ENCODE results near the gene GBA2.

Gene GBA2

GRCh38 chr9:35748858-35749514 lies at the start of gene GBA2, which contains the start of gene RGP1:
TSS of gene GBA2 (minus strand) at chr9:35749228. CDS start at chr9:35748704, 524 bp downstream.
TSS of gene RGP1 (plus strand) at chr9:35749287. CDS start at chr9:35749756, 469 bp downstream.
- DNase-seq (ENCODE audit: low read depth): no peak

DNA sequence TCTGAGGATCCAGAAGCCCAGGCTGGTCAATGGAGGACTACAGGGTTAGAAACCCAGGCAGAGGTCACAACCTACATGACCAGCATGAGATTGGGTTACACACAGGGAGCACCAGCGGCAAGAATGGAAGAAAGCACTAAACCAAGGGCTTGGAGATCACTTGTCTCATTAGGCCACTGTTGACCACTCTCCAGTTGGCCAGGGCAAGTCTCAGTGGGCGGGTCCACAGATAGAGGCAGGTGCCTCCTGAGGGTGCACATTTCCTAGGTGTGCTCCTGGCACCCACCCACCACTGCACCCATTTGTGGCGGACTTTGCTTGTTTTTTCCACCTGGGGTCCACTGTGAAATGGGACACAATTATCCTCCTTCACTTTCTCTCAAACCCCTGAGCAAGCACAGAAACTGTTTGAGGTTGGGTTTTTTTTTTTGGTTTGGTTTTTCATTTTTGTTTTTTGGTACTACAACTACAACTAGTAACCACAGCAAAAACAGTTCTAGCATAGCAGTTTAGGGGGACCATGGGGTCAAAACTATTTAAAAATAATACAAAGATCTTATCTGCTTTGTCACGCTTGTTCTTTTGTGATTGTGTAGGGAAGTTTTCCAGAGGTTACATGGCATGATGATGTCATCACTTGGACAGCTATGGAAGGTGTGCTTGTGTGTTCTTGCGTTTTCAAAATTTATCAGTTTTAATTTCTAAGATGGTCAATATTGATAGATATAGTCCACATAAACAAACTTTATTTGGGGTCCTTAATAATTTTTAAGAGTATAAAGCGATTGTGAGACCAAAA lies 48.5 kb upstream of the GBA2 start:
- no peak for DNase-seq (ENCODE audit: low read depth)

DNA sequence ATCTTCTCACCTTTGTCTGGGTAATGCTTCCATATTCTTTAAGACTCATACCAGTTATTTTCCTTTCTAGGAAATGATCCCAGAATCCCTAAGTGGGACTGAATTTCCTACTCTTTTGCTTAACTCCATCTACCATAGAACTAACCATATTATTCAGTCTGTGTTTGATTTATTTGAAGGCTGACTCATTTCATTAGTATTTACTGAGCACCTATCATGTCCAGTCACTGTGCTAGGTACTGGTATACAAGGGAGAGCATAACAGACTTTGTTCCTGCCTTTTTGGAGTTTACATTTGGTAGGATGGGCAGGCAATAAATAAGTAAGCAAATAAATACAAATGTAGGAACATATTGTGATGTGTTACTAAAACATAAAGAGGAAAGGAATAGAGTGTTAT lies 46.7 kb upstream of the GBA2 start:
- no peak for DNase-seq (ENCODE audit: low read depth)

DNA sequence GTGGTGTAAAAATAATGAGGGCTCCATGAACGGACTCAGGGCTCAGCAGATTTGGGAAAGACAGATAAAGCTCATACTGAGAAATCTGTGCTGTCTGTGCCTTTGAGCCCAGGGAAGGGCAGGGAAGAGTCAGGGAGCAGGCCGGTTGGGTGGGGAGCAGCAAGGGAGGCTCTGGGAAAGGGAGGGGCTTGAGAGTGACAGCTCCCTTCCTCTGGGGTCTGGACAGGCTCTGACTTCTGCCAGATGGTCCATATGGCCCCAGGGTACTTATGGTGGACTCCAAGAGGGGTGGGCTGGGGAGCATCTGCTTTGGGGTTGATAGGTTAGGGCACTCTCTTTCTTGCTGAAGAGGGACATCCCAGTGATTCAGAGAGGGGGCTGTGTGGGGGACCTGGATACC lies 44.4 kb upstream of the GBA2 start:
- DNase-seq (ENCODE audit: low read depth): no peak

DNA sequence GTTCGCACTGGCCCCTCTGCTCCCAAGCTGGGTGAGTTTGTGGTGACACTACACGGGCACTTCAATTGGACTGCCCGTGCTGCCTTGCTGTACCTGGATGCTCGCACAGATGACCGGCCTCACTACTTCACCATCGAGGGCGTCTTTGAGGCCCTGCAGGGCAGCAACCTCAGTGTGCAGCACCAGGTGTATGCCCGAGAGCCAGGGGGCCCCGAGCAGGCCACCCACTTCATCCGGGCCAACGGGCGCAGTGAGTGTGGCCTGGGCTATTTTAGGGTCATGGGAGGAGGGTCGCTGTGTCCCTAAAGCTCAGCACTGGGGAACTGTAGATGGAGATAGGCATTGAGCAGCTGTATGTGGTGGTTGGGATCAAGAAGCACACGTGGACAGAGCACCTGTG lies 43.8 kb upstream of the GBA2 start:
- no peak for DNase-seq (ENCODE audit: low read depth)

- no peak for DNase-seq (ENCODE audit: low read depth)
Measured at GRCh38 chr9:35792024-35792813, 43.2 kb upstream of the GBA2 start.

DNA sequence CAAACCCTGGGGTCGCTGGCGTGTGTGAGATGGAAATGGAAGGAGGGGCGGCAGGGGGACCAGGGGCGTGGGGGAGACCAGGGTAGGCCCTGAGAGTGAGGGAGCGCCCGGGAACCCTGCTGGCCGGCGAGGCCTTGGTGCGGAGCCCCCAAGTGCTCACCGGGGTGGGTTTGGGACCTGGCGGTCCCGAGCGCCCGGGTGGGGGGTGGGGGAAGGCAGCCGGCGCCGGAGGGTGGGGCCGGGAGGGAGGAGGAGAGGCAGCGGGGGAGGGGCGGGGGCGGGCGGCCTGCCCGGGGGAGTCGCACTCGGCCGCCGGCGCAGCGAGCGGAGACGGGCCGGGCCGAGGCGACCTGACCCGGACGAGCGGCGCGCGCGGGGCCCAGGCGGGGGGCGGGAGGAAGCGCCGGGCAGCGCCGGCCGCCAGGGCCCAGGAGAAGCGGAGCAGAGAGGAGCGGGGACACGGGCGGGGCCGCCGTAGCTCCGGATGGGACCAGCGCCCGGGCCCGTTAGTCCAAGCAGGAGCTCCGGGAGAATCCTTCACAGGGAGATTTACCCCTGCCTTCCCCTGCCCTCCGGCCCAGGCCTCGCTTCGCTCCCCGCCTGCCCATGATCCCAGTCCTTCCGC lies 42.4 kb upstream of the GBA2 start, which contains the start of gene NPR2:
Gene NPR2, plus strand, starts transcription at position 295 of the 625 bp plus-strand sequence. CDS start 818 bp downstream, outside the sequence.
- no peak for DNase-seq (ENCODE audit: low read depth)

- DNase-seq (ENCODE audit: low read depth): peak; percentile 57
Measured at GRCh38 chr9:35790385-35791296, 41.6 kb upstream of the GBA2 start.

- DNase-seq (ENCODE audit: low read depth): no peak
Measured at GRCh38 chr9:35790025-35790384, 41.0 kb upstream of the GBA2 start.

DNA sequence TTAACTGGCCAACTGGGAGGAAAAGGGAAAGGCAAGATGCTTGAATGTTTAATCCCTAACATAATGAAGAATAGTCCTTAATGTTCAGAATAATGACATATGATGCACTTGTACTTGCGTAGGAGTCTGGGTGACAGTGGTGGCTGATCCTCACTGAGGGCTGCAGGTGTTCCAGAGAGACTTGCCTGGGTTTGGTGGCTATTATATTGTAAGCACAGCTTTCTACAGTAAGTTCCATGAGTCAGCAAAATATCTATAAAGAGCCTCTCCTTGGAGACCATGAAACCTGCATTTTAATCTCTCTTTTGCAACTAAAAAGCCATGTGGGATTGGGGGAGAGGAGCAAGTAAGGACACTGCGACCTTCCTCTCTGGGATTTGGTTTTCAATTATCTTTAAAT lies 40.5 kb upstream of the GBA2 start:
- DNase-seq (ENCODE audit: low read depth): no peak

DNA sequence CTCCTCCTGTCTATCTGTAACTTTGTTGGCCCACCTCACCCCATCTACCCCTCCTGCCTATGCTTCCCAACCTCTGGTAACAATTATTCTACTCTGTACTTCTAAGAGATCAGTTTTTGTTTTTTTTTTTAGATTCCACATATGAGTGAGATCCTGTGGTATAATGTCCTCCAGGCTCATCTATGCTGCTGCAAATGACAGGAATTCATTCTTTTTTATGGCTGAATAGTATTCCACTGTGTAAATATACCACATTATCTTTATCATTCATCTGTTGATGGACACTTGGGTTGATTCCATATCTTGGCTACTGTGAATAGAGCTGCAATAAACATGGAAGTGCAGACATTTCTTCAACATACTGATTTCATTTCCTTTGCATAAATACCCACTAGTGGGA lies 34.4 kb upstream of the GBA2 start:
- DNase-seq (ENCODE audit: low read depth): no peak

- no peak for DNase-seq (ENCODE audit: low read depth)
Measured at GRCh38 chr9:35781066-35781465, 32.0 kb upstream of the GBA2 start.

- no peak for DNase-seq (ENCODE audit: low read depth)
Measured at GRCh38 chr9:35778496-35778895, 29.5 kb upstream of the GBA2 start.

DNA sequence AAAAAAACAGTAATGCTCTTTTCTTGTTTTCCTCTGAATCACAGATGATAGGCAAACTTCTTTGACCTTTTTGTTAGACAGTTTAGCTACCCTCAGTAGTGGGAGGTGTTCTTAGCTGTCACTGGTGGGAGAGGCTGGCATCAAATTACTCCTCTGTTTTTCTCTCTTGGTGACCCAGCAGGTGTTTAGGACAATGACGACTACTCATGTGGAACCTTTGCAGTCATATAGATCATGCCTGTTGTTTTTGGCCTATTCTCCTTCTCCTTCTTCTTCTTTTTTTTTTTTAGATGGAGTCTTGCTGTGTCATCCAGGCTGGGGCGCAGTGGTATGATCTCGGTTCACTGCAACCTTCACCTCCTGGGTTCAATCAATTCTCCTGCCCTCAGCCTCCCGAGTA lies 27.0 kb upstream of the GBA2 start:
- DNase-seq (ENCODE audit: low read depth): no peak

GRCh38 chr9:35774907-35775635 lies 26.0 kb upstream of the GBA2 start:
- no peak for DNase-seq (ENCODE audit: low read depth)

GRCh38 chr9:35771943-35772342 lies 22.9 kb upstream of the GBA2 start:
- DNase-seq (ENCODE audit: low read depth): no peak

GRCh38 chr9:35771534-35771933 lies 22.5 kb upstream of the GBA2 start:
- no peak for DNase-seq (ENCODE audit: low read depth)

DNA sequence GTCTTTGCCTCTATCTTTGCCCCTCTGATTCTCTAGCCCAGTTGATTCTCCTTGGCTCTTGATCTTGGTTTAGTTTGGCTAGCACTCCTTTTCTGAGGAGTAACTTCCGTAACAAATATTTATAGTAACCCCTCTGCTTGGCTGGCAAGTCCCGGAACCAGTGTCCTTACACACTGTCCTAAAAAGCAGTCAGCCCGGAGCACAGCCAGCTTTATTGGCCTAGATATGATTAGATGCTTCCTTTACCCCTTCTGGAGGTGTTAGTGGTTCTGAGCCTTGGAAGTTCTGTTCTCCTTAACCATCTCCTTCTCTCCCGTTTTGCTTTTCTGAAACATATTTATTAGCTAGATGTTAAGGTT lies 22.0 kb upstream of the GBA2 start:
- no peak for DNase-seq (ENCODE audit: low read depth)

GRCh38 chr9:35769763-35770162 lies 20.7 kb upstream of the GBA2 start:
- DNase-seq (ENCODE audit: low read depth): no peak

GRCh38 chr9:35767458-35767857 lies 18.4 kb upstream of the GBA2 start:
- DNase-seq (ENCODE audit: low read depth): no peak

DNA sequence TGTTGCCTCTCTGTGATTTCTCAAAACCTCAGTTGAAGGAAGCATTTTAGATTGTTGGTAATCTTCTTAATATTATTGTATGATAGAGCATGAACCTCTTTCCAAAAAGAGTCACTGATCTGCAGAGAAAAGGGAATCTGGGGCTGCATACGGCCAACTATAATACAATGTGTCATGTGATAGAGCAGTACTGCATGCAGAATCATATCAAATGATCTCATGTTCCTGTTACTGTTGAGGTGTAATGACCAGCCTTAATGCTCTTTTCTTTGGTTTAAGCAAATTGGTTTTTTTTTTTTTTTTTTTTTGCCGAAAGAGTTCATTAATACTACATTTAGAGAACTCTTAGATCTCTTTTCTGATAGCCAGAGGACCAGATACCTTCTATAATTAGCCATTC lies 18.0 kb upstream of the GBA2 start:
- no peak for DNase-seq (ENCODE audit: low read depth)

Data from HS-27A (cell line).